CD4-positive, alpha-beta T cell (primary cell): ENCODE results near the gene ASB6. TPM values are rescaled to one million over a fixed set of nuclear protein-coding genes. Genes with fewer than 3 reads are reported as not detected.

Source experiments
- ATAC-seq: fragments of 200-7000 bp; cut with Tn5 transposase; one replicate; pipeline ENCODE4 v1.10.0; 2022; ENCODE audit warnings: mild to moderate bottlenecking; ENCODE audit not compliant: poor library complexity
- CTCF ChIA-PET: fragments of 350-600 bp; sonication (Branson Sonifier 250); formaldehyde crosslinking; loops from one replicate; lab custom pipeline; 2021; ENCODE audit warnings: antibody characterized with exemption, inconsistent platforms; lab: Charles Lee
- POLR2A ChIA-PET: fragments of 350-600 bp; sonication (Branson Sonifier 250); formaldehyde crosslinking; loops from one replicate; lab custom pipeline; 2021; ENCODE audit warnings: antibody characterized with exemption, inconsistent platforms; lab: Charles Lee
- DNase-seq, 14 experiments: peaks; one replicate each; pipeline ENCODE4 v3.0.0-alpha.2; 2013 to 2020; ENCODE audit warnings: mixed read lengths in 2 of 14
- H3K27ac ChIP-seq, 2 donors: one replicate each; pipeline versions ENCODE4 v1.5.1 to v1.7.0; 2013; ENCODE audit warnings: low read length in 2 of 2, low read depth in 1 of 2, mild to moderate bottlenecking in 1 of 2
- H3K27me3 ChIP-seq, 2 experiments: 1 replicate in 1 of 2; 2 replicates in 1 of 2; pipeline versions ENCODE4 v1.6.1 to v1.7.0; 2013; ENCODE audit warnings: low read length in 2 of 2, control low read depth in 1 of 2, mild to moderate bottlenecking in 1 of 2, moderate library complexity in 1 of 2; ENCODE audit not compliant: insufficient read depth in 2 of 2, control insufficient read depth in 1 of 2
- H3K36me3 ChIP-seq: one replicate; pipeline ENCODE4 v1.6.1; 2013; ENCODE audit warnings: low read length, control low read depth; ENCODE audit not compliant: insufficient read depth
- H3K4me1 ChIP-seq: one replicate; pipeline ENCODE4 v1.6.1; 2013; ENCODE audit warnings: low read length, control low read depth; ENCODE audit not compliant: insufficient read depth
- H3K4me3 ChIP-seq: one replicate; pipeline ENCODE4 v1.5.1; 2013; ENCODE audit warnings: mild to moderate bottlenecking, low read length, moderate library complexity
- H3K9me3 ChIP-seq, 2 experiments: 1 replicate in 1 of 2; 2 replicates in 1 of 2; pipeline versions ENCODE4 v1.6.1 to v1.7.0; 2013; ENCODE audit warnings: low read length in 2 of 2, mild to moderate bottlenecking in 2 of 2, control low read depth in 1 of 2, moderate library complexity in 1 of 2; ENCODE audit not compliant: control insufficient read depth in 1 of 2, insufficient read depth in 1 of 2
- H3K27ac Mint-ChIP-seq: one replicate; pipeline ENCODE4 v1.8.0; 2020; ENCODE audit warnings: mixed read lengths
- H3K27me3 Mint-ChIP-seq: one replicate; pipeline ENCODE4 v1.8.0; 2021; ENCODE audit warnings: mixed read lengths
- H3K36me3 Mint-ChIP-seq: one replicate; pipeline ENCODE4 v1.8.0; 2021; ENCODE audit warnings: low read depth, mixed read lengths
- H3K4me1 Mint-ChIP-seq: one replicate; pipeline ENCODE4 v1.8.0; 2021; ENCODE audit warnings: low read depth, mixed read lengths
- H3K4me3 Mint-ChIP-seq: one replicate; pipeline ENCODE4 v1.8.0; 2020; ENCODE audit warnings: mild to moderate bottlenecking, mixed read lengths
- H3K9me3 Mint-ChIP-seq: one replicate; pipeline ENCODE4 v1.8.0; 2020; ENCODE audit warnings: mixed read lengths
- intact Hi-C, 2 experiments: fragments of 100-400 bp; cut with DNase I in 1 of 2; cut with micrococcal nuclease in 1 of 2; formaldehyde crosslinking; loops; one replicate each; pipeline versions ENCODE4 v1.15.1 to v1.9.0; 2023 to 2025; cut with DNase I, micrococcal nuclease
- total RNA-seq, 174 experiments: library from RNA in 2 of 174; stranded (reverse) in 2 of 174; gene quantifications; one replicate each; pipeline ENCODE4 v1.2.3 and lab custom pipeline; 2021 to 2026
- TF ChIP-seq, protein P1 (sequence below): fragments of 200-600 bp; IDR thresholded peaks from one replicate; pipeline ENCODE4 v1.8.0; 2022; ENCODE audit warnings: antibody characterized with exemption, mild to moderate bottlenecking

The ASB6 gene
- total RNA-seq, 2 experiments from 2014 or later: 28.5 to 29.3 TPM

DNA sequence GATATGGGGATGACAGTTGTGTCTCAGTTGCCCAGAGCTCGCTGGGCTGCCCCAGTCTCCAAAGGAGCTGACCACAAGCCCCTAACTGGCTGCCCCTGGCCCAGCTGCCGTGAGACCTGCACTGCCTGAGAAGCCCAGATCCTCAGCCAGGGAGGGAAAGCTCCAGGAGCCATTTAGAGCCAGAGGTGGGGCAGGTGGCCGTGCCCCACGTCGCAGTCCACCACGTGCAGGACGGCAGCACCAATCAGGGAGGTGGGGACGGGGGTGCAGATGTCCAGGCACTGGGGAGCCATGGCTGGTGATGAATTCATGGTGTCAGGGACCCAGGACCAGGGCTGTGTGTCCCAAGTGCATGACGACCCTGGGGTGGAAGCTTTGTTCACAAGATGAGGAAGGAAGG is 36.9 kb upstream of the ASB6 start:
- H3K27me3 ChIP-seq: peaks cover 0 to 13% of the 10 kb centered on the region in 2 experiments
- intact Hi-C loops: no loop called here
- peaks cover 24% of the 10 kb centered on the region for H3K27me3 Mint-ChIP-seq

DNA sequence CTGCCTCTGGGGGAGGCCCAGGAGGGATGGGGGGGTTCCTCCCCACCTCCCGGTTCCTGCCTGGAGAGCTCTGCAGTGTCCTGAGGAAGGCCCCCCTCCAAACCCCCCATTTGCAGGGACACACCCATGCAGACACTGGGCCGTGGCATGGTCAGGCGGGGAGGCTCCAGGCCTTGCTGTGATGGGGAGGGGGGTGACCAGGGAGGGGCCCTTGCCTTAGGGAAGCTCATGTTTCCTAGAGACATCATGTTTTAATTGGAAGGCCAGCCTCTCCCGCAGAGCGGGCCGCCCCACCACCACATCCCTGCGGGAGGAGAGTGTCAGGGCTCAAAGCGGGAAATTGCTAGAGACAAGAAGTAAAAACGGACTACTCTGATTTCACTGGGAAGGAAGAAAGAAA is 35.5 kb upstream of the ASB6 start:
- Mint-ChIP-seq H3K36me3 (no peaks in the 10 kb centered on the region), H3K4me3 (no peak overlapping the region), H3K27ac (no peak overlapping the region), H3K4me1 (no peaks in the 10 kb centered on the region), H3K9me3 (no peaks in the 10 kb centered on the region), H3K27me3 (peaks cover 24% of the 10 kb centered on the region)
- CTCF ChIA-PET: no interaction called here
- no peak overlapping the region for H3K27ac ChIP-seq
- TF ChIP-seq, protein P1, sequence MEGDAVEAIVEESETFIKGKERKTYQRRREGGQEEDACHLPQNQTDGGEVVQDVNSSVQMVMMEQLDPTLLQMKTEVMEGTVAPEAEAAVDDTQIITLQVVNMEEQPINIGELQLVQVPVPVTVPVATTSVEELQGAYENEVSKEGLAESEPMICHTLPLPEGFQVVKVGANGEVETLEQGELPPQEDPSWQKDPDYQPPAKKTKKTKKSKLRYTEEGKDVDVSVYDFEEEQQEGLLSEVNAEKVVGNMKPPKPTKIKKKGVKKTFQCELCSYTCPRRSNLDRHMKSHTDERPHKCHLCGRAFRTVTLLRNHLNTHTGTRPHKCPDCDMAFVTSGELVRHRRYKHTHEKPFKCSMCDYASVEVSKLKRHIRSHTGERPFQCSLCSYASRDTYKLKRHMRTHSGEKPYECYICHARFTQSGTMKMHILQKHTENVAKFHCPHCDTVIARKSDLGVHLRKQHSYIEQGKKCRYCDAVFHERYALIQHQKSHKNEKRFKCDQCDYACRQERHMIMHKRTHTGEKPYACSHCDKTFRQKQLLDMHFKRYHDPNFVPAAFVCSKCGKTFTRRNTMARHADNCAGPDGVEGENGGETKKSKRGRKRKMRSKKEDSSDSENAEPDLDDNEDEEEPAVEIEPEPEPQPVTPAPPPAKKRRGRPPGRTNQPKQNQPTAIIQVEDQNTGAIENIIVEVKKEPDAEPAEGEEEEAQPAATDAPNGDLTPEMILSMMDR: no peak
- ATAC-seq (no peak), DNase-seq (no peak)
- H3K4me1 ChIP-seq: no peaks in the 10 kb centered on the region
- H3K36me3 ChIP-seq: no peaks in the 10 kb centered on the region
- no peaks in the 10 kb centered on the region for H3K9me3 ChIP-seq
- POLR2A ChIA-PET: no interaction called here
- peaks cover 0 to 13% of the 10 kb centered on the region in 2 experiments for H3K27me3 ChIP-seq
- intact Hi-C loops: no loop called here
- no peak overlapping the region for H3K4me3 ChIP-seq

More for the DNA sequence above, 36.9 kb upstream of the ASB6 start:
- H3K27ac ChIP-seq: no peak overlapping the region
- Mint-ChIP-seq H3K27ac (no peak overlapping the region), H3K9me3 (no peaks in the 10 kb centered on the region), H3K4me1 (no peaks in the 10 kb centered on the region), H3K36me3 (no peaks in the 10 kb centered on the region), H3K4me3 (no peak overlapping the region)
- TF ChIP-seq, protein P1: no peak
- no peaks in the 10 kb centered on the region for H3K4me1 ChIP-seq
- POLR2A ChIA-PET: no interaction called here
- no peak overlapping the region for H3K4me3 ChIP-seq
- no peak for ATAC-seq
- CTCF ChIA-PET: no interaction called here
- H3K9me3 ChIP-seq: no peaks in the 10 kb centered on the region
- no peaks in the 10 kb centered on the region for H3K36me3 ChIP-seq
- DNase-seq: no peak

DNA sequence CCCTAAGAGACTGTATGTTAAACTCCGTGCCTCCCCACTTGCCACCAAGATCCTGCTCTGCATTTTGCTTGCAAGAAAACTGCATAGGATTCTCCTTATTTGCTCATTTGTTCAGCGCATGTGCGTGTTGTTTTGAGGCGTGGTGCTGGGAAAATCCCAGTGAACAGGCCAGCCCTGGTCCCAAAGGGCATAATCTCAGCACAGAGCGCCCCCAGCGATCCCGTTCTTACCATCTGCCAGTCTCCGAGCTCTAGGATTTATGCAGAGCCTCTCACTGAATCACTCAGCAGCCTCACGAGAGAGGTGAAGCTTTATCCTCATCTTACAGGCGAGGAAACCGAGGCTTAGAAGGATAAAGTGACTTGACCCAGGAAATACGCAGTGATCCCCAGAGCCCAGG is 35.0 kb upstream of the ASB6 start:
- H3K27me3 Mint-ChIP-seq: peaks cover 24% of the 10 kb centered on the region
- ChIA-PET POLR2A (no interaction called here), CTCF (no interaction called here)
- no peaks in the 10 kb centered on the region for H3K36me3 Mint-ChIP-seq
- no peaks in the 10 kb centered on the region for H3K9me3 ChIP-seq
- TF ChIP-seq, protein P1: no peak
- H3K27ac ChIP-seq: no peak overlapping the region
- no peaks in the 10 kb centered on the region for H3K4me1 Mint-ChIP-seq
- H3K4me3 Mint-ChIP-seq: no peak overlapping the region
- ATAC-seq (no peak), DNase-seq (no peak)
- no peak overlapping the region for H3K27ac Mint-ChIP-seq
- peaks cover 0 to 10% of the 10 kb centered on the region in 2 experiments for H3K27me3 ChIP-seq
- no peaks in the 10 kb centered on the region for H3K36me3 ChIP-seq
- H3K9me3 Mint-ChIP-seq: no peaks in the 10 kb centered on the region
- no peaks in the 10 kb centered on the region for H3K4me1 ChIP-seq
- no peak overlapping the region for H3K4me3 ChIP-seq
- intact Hi-C loops: no loop called here
